H1 (cell line): ENCODE results near the gene ME3. TPM values are rescaled to one million over a fixed set of nuclear protein-coding genes. Genes with fewer than 3 reads are reported as not detected.

Experiments
- CBX8 ChIP-seq: fragments of 300-800, 300-1000 bp; sonication (generic); IDR thresholded peaks from 2 replicates; pipeline ENCODE4 v1.7.1; 2016; ENCODE audit warnings: low read depth, low read length, borderline replicate concordance
- CHD1 ChIP-seq: IDR thresholded peaks from 2 replicates; pipeline ENCODE4 v1.6.1; 2012; ENCODE audit warnings: low read depth, low read length, improper control_type of control experiment
- KDM4A ChIP-seq: IDR thresholded peaks from one replicate; pipeline ENCODE4 v1.7.1; 2012; ENCODE audit warnings: low read depth, mild to moderate bottlenecking, moderate library complexity, low read length, inconsistent platforms; ENCODE audit not compliant: severe bottlenecking
- NRF1 ChIP-seq: IDR thresholded peaks from 2 replicates; pipeline ENCODE4 v1.6.1; 2011; ENCODE audit warnings: mild to moderate bottlenecking, low read depth, low read length, improper control_type of control experiment
- POLR2A ChIP-seq, 2 experiments: IDR thresholded peaks; 1 replicate in 1 of 2; 2 replicates in 1 of 2; pipeline ENCODE4 v1.6.1; 2011; ENCODE audit warnings: low read depth in 2 of 2, low read length in 2 of 2, mild to moderate bottlenecking in 2 of 2; ENCODE audit errors: control extremely low read depth in 1 of 2
- RNF2 ChIP-seq: fragments of 200-900, 300-1000 bp; sonication (generic); IDR thresholded peaks from 2 replicates; pipeline ENCODE4 v1.7.1; 2016; ENCODE audit warnings: borderline replicate concordance, low read depth, mild to moderate bottlenecking, antibody characterized with exemption, low read length; ENCODE audit not compliant: poor library complexity, severe bottlenecking; ENCODE audit errors: missing control alignments
- polyA plus RNA-seq, 7 experiments: library from polyadenylated mRNA; depleted of rRNA in 3 of 7; stranded (reverse) in 5 of 7; unstranded in 2 of 7; fragments of >200 nt in 5 of 7; fragments of 200-250 nt in 2 of 7; gene quantifications; 1 replicate in 5 of 7; 2 replicates in 1 of 7; 4 replicates in 1 of 7; pipeline versions ENCODE4 v1.2.1 to v1.2.3, GENCODE V29; 2011 to 2013; ENCODE audit warnings: missing spikeins in 2 of 7, mixed read lengths in 2 of 7
- total RNA-seq: library from RNA; stranded (reverse); fragmentation: NEBNext Ultra II Directional; extraction: Animal tissue kit (Norgen Biotek cat#: 25700); gene quantifications from 2 replicates; pipeline ENCODE4 v1.2.1, GENCODE V29; 2021

ME3 gene
- total and polyA plus RNA-seq, 2 of the 8 experiments (the other 6 are each of a cell fraction or from before 2014, with no cell fraction given): 1.5 to 2.8 TPM

DNA sequence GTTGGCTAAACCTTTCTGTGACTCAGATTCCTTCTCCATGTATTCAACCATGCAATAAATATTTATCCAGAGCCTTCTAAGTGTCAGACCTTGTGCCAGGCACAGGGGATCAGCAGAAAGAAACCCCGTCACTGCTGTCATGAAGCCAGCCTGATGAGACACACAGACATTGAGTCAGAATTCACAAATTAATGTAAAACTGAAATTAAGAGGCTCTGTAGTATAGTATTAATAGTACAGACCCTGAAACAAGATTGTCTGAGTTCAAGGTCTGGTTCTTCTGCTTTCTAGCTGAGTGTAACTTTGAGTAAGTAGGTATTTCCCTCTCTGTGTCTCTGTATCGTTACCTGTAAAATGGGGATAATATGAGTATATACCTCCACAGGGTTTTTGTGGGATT, 46.9 kb downstream of the ME3 start (continued):
- TF ChIP-seq CBX8 (no peak), POLR2A (IDR thresholded peaks at IDR 0.05; ENCODE audit: control extremely low read depth in 1 of 2, low read depth in 2 of 2, low read length in 2 of 2) (no peak), CHD1 (no peak), KDM4A (no peak), NRF1 (no peak), RNF2 (no peak)
